ENCODE measurements around the gene CCNY.

- TF ChIP-seq POLR2AphosphoS5 (IDR thresholded peaks at IDR 0.05; ENCODE audit: borderline replicate concordance, low read depth, low read length) (no peak), EZH2 (IDR thresholded peaks at IDR 0.05) (no peak)
Measured at GRCh38 chr10:35400595-35401268, 64.4 kb downstream of the CCNY start.
